ENCODE measurements around the gene PTH2. TPM values are rescaled to one million over a fixed set of nuclear protein-coding genes. Genes with fewer than 3 reads are reported as not detected.
A peak's percentile ranks its signal among the peaks of the same experiment; 100 is the strongest.

Gene PTH2
- total and polyA plus RNA-seq, 10 of the 15 experiments (the other 5 are each of a cell fraction or from before 2014, with no cell fraction given), result not detected

DNA sequence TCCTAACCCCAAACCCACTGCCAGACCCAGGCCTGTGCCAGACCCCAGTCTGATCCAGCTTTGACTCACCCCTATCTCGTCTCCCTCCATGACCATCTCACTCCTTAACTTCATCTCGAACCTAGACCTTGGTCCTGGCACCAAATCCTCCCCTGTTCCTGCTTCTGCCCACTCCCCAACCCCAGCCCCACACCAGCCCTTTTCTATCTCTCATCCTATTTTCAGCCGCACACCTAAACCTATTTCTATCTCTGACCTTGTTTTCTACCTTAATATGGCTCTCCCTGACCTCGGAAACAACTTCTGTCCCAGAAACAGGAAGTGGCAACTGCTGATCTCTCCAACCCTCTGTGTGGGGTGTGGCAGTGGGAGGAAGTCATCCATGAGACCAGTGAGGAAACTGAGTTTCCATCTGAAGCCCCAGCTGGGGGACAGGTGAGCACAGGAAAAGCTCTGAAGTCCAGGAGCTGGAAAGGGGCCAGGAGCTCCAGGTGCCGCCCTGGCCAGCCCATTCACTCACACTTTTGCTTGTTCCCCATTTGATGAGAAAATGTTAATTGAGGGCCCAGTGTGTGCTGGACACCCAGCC lies 13.7 kb downstream of the PTH2 start (continued):
- TF ChIP-seq, protein P1, sequence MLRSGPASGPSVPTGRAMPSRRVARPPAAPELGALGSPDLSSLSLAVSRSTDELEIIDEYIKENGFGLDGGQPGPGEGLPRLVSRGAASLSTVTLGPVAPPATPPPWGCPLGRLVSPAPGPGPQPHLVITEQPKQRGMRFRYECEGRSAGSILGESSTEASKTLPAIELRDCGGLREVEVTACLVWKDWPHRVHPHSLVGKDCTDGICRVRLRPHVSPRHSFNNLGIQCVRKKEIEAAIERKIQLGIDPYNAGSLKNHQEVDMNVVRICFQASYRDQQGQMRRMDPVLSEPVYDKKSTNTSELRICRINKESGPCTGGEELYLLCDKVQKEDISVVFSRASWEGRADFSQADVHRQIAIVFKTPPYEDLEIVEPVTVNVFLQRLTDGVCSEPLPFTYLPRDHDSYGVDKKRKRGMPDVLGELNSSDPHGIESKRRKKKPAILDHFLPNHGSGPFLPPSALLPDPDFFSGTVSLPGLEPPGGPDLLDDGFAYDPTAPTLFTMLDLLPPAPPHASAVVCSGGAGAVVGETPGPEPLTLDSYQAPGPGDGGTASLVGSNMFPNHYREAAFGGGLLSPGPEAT (IDR thresholded peaks at IDR 0.05; ENCODE audit: low read depth), result peak; percentile 46; the same call in 1 of the 2 replicates
- TF ChIP-seq SPI1 (IDR thresholded peaks at IDR 0.05; ENCODE audit: borderline replicate concordance, insufficient read depth, low read depth, low read length) (peak; percentile 96), FOS (IDR thresholded peaks at IDR 0.05; ENCODE audit: borderline replicate concordance, extremely low read depth, insufficient read length) (no peak), RFX5 (IDR thresholded peaks at IDR 0.05; ENCODE audit: low read depth, low read length) (no peak), PML (IDR thresholded peaks at IDR 0.05; ENCODE audit: low read length) (no peak), POLR2A (IDR thresholded peaks at IDR 0.05; ENCODE audit: low read depth, low read length) (no peak)
- TF ChIP-seq, protein P2, sequence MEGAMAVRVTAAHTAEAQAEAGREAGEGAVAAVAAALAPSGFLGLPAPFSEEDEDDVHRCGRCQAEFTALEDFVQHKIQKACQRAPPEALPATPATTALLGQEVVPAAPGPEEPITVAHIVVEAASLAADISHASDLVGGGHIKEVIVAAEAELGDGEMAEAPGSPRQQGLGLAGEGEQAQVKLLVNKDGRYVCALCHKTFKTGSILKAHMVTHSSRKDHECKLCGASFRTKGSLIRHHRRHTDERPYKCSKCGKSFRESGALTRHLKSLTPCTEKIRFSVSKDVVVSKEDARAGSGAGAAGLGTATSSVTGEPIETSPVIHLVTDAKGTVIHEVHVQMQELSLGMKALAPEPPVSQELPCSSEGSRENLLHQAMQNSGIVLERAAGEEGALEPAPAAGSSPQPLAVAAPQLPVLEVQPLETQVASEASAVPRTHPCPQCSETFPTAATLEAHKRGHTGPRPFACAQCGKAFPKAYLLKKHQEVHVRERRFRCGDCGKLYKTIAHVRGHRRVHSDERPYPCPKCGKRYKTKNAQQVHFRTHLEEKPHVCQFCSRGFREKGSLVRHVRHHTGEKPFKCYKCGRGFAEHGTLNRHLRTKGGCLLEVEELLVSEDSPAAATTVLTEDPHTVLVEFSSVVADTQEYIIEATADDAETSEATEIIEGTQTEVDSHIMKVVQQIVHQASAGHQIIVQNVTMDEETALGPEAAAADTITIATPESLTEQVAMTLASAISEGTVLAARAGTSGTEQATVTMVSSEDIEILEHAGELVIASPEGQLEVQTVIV (IDR thresholded peaks at IDR 0.05; ENCODE audit: borderline replicate concordance, partially characterized antibody), result peak; percentile 11
- TF ChIP-seq, protein P3, sequence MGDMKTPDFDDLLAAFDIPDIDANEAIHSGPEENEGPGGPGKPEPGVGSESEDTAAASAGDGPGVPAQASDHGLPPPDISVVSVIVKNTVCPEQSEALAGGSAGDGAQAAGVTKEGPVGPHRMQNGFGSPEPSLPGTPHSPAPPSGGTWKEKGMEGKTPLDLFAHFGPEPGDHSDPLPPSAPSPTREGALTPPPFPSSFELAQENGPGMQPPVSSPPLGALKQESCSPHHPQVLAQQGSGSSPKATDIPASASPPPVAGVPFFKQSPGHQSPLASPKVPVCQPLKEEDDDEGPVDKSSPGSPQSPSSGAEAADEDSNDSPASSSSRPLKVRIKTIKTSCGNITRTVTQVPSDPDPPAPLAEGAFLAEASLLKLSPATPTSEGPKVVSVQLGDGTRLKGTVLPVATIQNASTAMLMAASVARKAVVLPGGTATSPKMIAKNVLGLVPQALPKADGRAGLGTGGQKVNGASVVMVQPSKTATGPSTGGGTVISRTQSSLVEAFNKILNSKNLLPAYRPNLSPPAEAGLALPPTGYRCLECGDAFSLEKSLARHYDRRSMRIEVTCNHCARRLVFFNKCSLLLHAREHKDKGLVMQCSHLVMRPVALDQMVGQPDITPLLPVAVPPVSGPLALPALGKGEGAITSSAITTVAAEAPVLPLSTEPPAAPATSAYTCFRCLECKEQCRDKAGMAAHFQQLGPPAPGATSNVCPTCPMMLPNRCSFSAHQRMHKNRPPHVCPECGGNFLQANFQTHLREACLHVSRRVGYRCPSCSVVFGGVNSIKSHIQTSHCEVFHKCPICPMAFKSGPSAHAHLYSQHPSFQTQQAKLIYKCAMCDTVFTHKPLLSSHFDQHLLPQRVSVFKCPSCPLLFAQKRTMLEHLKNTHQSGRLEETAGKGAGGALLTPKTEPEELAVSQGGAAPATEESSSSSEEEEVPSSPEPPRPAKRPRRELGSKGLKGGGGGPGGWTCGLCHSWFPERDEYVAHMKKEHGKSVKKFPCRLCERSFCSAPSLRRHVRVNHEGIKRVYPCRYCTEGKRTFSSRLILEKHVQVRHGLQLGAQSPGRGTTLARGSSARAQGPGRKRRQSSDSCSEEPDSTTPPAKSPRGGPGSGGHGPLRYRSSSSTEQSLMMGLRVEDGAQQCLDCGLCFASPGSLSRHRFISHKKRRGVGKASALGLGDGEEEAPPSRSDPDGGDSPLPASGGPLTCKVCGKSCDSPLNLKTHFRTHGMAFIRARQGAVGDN (IDR thresholded peaks at IDR 0.05), result 0 out of 2 replicates have a peak, but pooled peaks have one; percentile 32

Data from GM12878 (cell line).